Spinal cord (tissue), 10 donors: ENCODE results near the gene NRG3. TPM values are rescaled to one million over a fixed set of nuclear protein-coding genes. Genes with fewer than 3 reads are reported as not detected.
A peak's percentile ranks its signal among the peaks of the same experiment; 100 is the strongest.
"Not testable (repeated sequence)": the region's sequence is repeated elsewhere in the genome, so short reads cannot be mapped to it uniquely, and the experiment has no call there.

Source experiments
- DNase-seq, 6 donors: peaks; one replicate each; pipeline versions ENCODE4 v3.0.0 to v3.0.0-alpha.2; 2013 to 2015; ENCODE audit warnings: low spot score in 6 of 6, low read depth in 4 of 6
- H3K27ac ChIP-seq: one replicate; pipeline ENCODE4 v1.5.1; 2013; ENCODE audit warnings: low read depth, low read length, control low read depth
- H3K27me3 ChIP-seq: one replicate; pipeline ENCODE4 v1.6.1; 2013; ENCODE audit warnings: low read length; ENCODE audit not compliant: control insufficient read depth, insufficient read depth
- H3K36me3 ChIP-seq: one replicate; pipeline ENCODE4 v1.6.1; 2013; ENCODE audit warnings: low read length; ENCODE audit not compliant: control insufficient read depth, insufficient read depth
- H3K4me1 ChIP-seq: one replicate; pipeline ENCODE4 v1.6.1; 2013; ENCODE audit warnings: low read length; ENCODE audit not compliant: control insufficient read depth, insufficient read depth
- H3K4me3 ChIP-seq: one replicate; pipeline ENCODE4 v1.5.1; 2013; ENCODE audit warnings: low read depth, low read length, control low read depth
- H3K9me3 ChIP-seq: one replicate; pipeline ENCODE4 v1.6.1; 2013; ENCODE audit warnings: low read length; ENCODE audit not compliant: control insufficient read depth, insufficient read depth
- WGBS: methylation state at CpG from one replicate; pipeline ENCODE4 v1.1.5; 2013; ENCODE audit warnings: missing lambda C conversion rate; ENCODE audit not compliant: insufficient coverage; 5-methylcytosine and 5-hydroxymethylcytosine counted together
- polyA plus RNA-seq, 2 donors: library from polyadenylated mRNA; unstranded; fragments of 120-200 nt; gene quantifications; one replicate each; pipeline ENCODE4 v1.2.1, GENCODE V29; 2013; ENCODE audit not compliant: insufficient read length in 2 of 2
- total RNA-seq, 2 donors: library from RNA; depleted of rRNA in 1 of 2; stranded (reverse); fragments of 120-200 nt in 1 of 2; fragments of >200 nt in 1 of 2; gene quantifications; one replicate each; pipeline versions ENCODE4 v1.2.3 to v1.2.4, GENCODE V29; 2013 to 2014
- donor health status: healthy.

The NRG3 gene
- total and polyA plus RNA-seq, 4 donors, result 10.2 to 53.9 (median 33.6) TPM

GRCh38 chr10:82653244-82654155 lies 778.5 kb downstream of the NRG3 start:
- H3K27ac ChIP-seq, result no peak overlapping the region
- no peaks in the 10 kb centered on the region for H3K27me3 ChIP-seq
- H3K4me3 ChIP-seq, result no peak overlapping the region
- H3K9me3 ChIP-seq, result no peaks in the 10 kb centered on the region
- peak in 3 of 6 donors; percentile 9 to 63 (median 30) for DNase-seq
- no peaks in the 10 kb centered on the region for H3K4me1 ChIP-seq
- no peaks in the 10 kb centered on the region for H3K36me3 ChIP-seq
- WGBS, result 51% methylated on average over 2 of the region's 7 CpGs

GRCh38 chr10:82660205-82660604 lies 785.2 kb downstream of the NRG3 start:
- Histone ChIP-seq H3K27ac (no peak overlapping the region), H3K4me3 (no peak overlapping the region), H3K4me1 (no peaks in the 10 kb centered on the region), H3K36me3 (no peaks in the 10 kb centered on the region), H3K9me3 (no peaks in the 10 kb centered on the region), H3K27me3 (no peaks in the 10 kb centered on the region)
- DNase-seq, result no peak

- no peak overlapping the region for H3K4me3 ChIP-seq
- H3K9me3 ChIP-seq, result no peaks in the 10 kb centered on the region
- H3K27me3 ChIP-seq, result no peaks in the 10 kb centered on the region
- DNase-seq, result no peak
- no peak overlapping the region for H3K27ac ChIP-seq
- H3K4me1 ChIP-seq, result no peaks in the 10 kb centered on the region
- H3K36me3 ChIP-seq, result no peaks in the 10 kb centered on the region
- 33% methylated on average over 1 of the region's 1 CpG for WGBS
Measured at GRCh38 chr10:82660986-82661385, 786.0 kb downstream of the NRG3 start.

DNA sequence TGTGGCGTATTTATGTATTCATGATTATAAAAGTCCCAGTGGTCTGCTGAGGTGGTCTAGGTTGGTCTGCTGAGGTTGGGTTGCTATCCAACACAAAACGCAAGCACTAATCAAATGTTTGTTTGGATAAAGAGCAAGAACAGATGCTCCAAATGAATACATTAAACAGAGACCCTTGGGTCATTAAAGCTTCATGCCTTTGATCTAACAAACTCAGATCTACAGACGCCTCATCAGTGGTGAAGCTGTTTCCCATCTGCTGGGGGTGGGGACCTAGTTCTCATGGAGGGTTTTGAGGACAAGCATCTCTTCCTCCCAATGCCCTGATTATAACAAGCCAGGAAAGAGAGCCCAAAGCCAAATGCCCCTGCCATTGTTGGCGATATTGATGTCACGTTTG lies 786.7 kb downstream of the NRG3 start:
- DNase-seq, result no peak
- Histone ChIP-seq H3K4me3 (no peak overlapping the region), H3K4me1 (no peaks in the 10 kb centered on the region), H3K9me3 (no peaks in the 10 kb centered on the region), H3K27me3 (no peaks in the 10 kb centered on the region), H3K36me3 (no peaks in the 10 kb centered on the region), H3K27ac (no peak overlapping the region)
- no CpG with 5 or more reads among the region's 5 CpGs for WGBS

DNA sequence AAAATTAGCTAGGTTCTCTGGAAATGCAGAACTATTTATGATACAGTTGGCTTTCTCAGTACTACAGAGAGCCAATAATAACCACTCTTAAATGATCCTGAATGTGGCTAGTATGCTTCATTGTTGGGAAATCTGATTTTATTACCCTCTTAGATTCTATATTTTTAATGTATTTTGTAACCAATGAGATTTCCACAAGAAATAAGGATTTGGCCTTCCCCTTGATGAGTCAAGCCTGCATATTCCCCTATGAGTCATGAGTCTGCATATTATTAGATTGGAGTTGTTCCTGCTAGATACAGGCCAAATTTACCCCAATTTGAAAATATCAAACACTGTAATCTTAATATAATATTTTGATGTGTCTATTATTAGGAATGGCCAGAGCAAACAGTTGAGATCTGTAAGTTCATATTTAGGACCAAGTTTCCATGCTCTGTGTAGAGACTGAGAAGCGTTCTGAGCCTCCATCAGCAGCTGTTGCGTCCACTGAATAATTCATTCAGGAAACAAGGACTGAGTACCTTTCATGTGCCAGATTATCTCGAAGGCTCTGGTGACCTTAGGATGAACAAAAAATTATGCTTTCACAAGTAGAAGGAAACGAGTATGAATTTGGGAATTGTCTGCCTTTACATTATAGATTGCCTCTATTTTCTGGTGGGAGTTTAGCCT lies 793.4 kb downstream of the NRG3 start:
- Histone ChIP-seq H3K27me3 (no peaks in the 10 kb centered on the region), H3K4me3 (no peak overlapping the region), H3K27ac (no peak overlapping the region), H3K9me3 (no peaks in the 10 kb centered on the region), H3K4me1 (no peaks in the 10 kb centered on the region), H3K36me3 (no peaks in the 10 kb centered on the region)
- 90% methylated on average over 2 of the region's 4 CpGs for WGBS
- DNase-seq, result no peak

DNA sequence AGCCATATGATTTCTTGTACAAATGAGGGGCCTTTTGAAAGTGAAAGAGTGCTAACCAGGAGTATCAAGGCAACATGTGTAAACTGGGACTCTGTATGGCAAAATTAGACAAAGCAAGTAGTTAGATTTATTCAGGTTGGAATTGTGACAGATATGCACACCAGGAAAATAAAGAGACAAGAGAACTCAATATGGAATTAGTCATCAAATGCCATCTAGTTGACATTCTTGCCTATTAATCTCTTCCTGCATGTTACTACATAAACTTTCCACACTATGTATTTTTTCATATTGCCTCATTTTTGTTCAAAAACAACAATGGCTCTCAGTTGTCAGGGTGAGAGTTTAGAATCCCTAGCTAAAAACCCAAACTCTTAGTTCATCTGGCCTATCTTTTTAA lies 799.0 kb downstream of the NRG3 start:
- H3K4me1 ChIP-seq, result no peaks in the 10 kb centered on the region
- no peak overlapping the region for H3K4me3 ChIP-seq
- H3K27ac ChIP-seq, result no peak overlapping the region
- no peak for DNase-seq
- H3K27me3 ChIP-seq, result no peaks in the 10 kb centered on the region
- no peaks in the 10 kb centered on the region for H3K36me3 ChIP-seq
- no peaks in the 10 kb centered on the region for H3K9me3 ChIP-seq

GRCh38 chr10:82677932-82678331 lies 802.9 kb downstream of the NRG3 start:
- not testable (repeated sequence) for DNase-seq, H3K27ac ChIP-seq, H3K4me3 ChIP-seq, H3K4me1 ChIP-seq, H3K9me3 ChIP-seq, H3K27me3 ChIP-seq, H3K36me3 ChIP-seq
- WGBS, result 98% methylated on average over 9 of the region's 9 CpGs

GRCh38 chr10:82678451-82678850 lies 803.5 kb downstream of the NRG3 start:
- H3K27me3 ChIP-seq, H3K4me1 ChIP-seq, H3K9me3 ChIP-seq, H3K27ac ChIP-seq, DNase-seq, H3K36me3 ChIP-seq, H3K4me3 ChIP-seq: not testable (repeated sequence)
- WGBS, result 95% methylated on average over 5 of the region's 6 CpGs

- H3K36me3 ChIP-seq, result no peaks in the 10 kb centered on the region
- H3K9me3 ChIP-seq, result no peaks in the 10 kb centered on the region
- no peaks in the 10 kb centered on the region for H3K4me1 ChIP-seq
- H3K27me3 ChIP-seq, result no peaks in the 10 kb centered on the region
- 60% methylated on average over 1 of the region's 3 CpGs for WGBS
- H3K4me3 ChIP-seq, result no peak overlapping the region
- DNase-seq, result peak in 1 of 6 donors; percentile 38
- no peak overlapping the region for H3K27ac ChIP-seq
Measured at GRCh38 chr10:82680608-82681007, 805.6 kb downstream of the NRG3 start.

DNA sequence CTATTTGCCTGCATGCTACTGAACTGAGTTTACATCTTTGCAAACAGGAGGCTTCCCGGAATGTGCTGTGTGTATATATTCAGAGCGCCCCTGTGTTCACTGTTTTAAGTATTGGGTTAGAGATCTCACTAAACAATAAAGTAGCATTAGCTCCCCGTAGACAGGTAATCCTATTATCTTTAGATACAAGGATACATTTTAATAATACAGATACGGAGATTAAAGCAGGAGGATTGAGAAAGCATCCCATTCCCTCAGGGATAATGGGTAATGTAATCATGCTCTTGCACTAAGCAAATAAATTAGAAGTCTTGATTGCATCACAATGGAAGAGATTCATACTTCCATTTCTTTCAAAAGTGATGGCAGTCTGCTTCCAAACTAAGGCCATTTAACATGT lies 809.0 kb downstream of the NRG3 start:
- no peak overlapping the region for H3K27ac ChIP-seq
- no peaks in the 10 kb centered on the region for H3K9me3 ChIP-seq
- no peaks in the 10 kb centered on the region for H3K4me1 ChIP-seq
- WGBS, result no CpG with 5 or more reads among the region's 4 CpGs
- H3K27me3 ChIP-seq, result no peaks in the 10 kb centered on the region
- peak in 1 of 6 donors; percentile 64 for DNase-seq
- no peaks in the 10 kb centered on the region for H3K36me3 ChIP-seq
- no peak overlapping the region for H3K4me3 ChIP-seq
